Measurements from ENCODE around the gene WDR64. TPM values are rescaled to one million over a fixed set of nuclear protein-coding genes. Genes with fewer than 3 reads are reported as not detected.

Gene WDR64
- polyA plus RNA-seq, 3 donors, result 0.42 to 0.51 (median 0.44) TPM

DNA sequence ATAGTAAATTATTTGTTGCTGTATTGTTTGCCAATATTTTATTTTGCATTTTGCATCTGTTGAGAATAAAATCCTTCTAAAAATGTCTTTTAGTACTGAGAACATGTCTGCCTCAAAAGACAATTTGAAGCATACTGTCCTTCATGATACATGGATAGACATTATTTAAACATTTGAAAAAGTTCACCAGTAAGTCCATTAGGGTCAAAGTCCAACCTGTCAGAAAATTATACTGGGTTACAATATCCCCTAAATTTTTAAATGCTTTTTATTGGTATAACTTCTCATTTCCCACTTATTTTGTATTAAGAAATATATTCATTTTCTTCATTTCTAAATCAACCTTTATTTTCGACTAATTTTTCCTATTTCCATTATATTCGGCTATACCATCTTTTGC lies 21.2 kb upstream of the WDR64 start:
- no peak for DNase-seq (ENCODE audit: low read depth in 3 of 3, low spot score in 2 of 3)

- no peak for DNase-seq (ENCODE audit: low read depth in 3 of 3, low spot score in 2 of 3)
Measured at GRCh38 chr1:241631674-241632073, 20.4 kb upstream of the WDR64 start.

DNA sequence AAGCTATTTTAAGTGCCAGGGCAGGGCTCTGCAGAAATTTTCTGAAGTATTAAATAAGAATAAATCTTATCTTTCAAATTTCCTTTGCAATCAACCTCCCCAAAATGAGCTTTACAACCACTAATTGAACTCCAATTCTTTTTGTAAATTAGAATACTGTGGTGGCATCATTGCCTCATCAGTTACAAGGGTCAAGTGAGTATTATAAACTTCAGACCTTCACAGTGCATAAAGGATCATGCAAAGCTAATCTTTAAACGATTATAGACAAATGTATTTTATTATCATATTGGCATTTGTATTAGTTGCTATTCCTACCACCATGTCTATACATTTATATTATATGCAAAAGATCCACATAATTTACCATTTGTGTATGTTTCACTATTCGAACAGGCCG lies 19.1 kb upstream of the WDR64 start:
- DNase-seq (ENCODE audit: low read depth in 3 of 3, low spot score in 2 of 3), result no peak

- no peak for DNase-seq (ENCODE audit: low read depth in 3 of 3, low spot score in 2 of 3)
Measured at GRCh38 chr1:241635556-241636152, 16.4 kb upstream of the WDR64 start.

- no peak for DNase-seq (ENCODE audit: low read depth in 3 of 3, low spot score in 2 of 3)
Measured at GRCh38 chr1:241636291-241636690, 15.8 kb upstream of the WDR64 start.

DNA sequence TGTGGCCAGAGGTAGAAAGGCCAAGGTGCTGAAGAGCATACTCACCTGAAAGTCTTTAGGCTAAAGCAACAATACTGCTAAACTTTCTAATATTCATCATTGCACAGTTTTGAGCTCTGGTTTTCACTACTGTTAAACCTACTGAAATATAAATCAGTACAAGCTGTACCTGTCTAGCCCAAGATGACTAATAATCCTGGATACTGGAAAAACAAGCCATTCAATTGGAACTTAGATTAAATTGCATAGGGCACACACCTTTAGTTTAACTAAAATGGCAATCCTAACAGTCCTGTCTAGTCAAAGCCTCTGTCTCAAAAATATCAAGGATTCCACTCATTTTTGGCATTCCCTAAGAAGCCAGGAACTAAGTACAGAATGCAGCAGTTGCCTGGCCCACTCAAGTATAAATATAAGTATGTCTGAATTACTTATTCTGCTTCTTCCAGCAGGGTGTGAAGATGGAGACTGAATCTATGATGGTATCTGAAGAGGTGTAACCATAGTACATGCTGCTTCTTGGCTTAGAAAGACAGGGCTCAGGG lies 15.0 kb upstream of the WDR64 start:
- no peak for DNase-seq (ENCODE audit: low read depth in 3 of 3, low spot score in 2 of 3)

DNA sequence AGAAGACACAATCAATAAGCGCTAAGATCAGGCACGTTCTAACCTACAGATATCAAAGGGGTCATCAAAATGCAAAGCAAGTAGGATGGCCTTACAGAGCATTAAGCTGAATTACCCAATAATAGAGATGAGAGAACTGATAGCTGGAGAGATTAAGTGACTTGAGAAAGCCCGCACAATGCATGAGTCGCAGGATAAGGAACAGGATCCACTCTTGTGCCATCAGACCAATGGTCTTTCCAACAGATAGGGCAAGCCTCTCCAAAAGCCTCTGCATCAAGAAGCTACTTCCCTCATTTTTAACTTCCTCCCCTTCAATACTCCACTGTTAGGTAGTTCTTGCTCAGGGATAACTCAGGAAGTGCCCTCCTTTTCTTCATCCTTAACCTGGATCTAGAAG lies 14.5 kb upstream of the WDR64 start:
- DNase-seq (ENCODE audit: low read depth in 3 of 3, low spot score in 2 of 3), result no peak

GRCh38 chr1:241638099-241638682 lies 13.9 kb upstream of the WDR64 start:
- no peak for DNase-seq (ENCODE audit: low read depth in 3 of 3, low spot score in 2 of 3)

DNA sequence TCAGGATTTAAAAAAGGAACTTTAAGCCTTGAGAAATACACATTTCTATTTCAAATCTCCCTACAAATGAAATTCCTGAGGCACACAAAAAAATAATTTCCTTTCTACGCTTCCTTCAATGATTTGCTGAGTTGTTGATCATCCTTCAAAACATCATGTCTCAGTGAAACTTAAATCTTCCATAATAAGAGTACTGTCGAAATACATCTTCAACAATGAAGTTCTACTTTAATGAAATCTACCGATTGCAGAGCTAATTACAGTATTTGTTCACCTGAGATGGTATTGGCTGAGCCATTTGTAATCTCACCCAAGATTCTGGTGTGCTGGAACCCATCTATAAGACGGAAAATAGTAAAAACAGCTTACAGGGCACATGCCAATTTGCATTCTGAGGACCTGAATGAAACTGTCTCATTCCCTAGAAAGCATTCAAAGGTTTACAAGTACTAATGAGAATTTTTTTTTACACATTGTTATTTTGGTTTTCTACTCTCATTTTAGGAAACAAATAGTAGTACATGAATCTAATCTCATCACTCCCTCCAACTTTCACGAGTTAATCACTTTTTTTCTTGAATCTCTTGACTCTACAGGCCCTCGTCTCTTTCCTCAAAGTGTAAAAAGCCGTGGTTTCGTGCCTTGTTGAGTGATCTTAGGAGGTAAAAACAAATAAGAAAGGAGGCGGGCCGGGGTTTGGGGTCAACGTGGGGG lies 13.0 kb upstream of the WDR64 start:
- DNase-seq (ENCODE audit: low read depth in 3 of 3, low spot score in 2 of 3), result no peak

- DNase-seq (ENCODE audit: low read depth in 3 of 3, low spot score in 2 of 3), result peak in 1 of 3 donors; percentile 15
Measured at GRCh38 chr1:241639623-241640148, 12.4 kb upstream of the WDR64 start.

GRCh38 chr1:241640149-241640866 lies 11.8 kb upstream of the WDR64 start, which contains the start of the genes CHML and OPN3:
CHML (minus strand) TSS chr1:241640369; CDS start chr1:241635766, 4,603 bp downstream.
OPN3 (minus strand) TSS chr1:241640369; CDS start chr1:241640254, 115 bp downstream.
- peak; percentile 48 to 78 (median 74) for DNase-seq (ENCODE audit: low read depth in 3 of 3, low spot score in 2 of 3)

DNA sequence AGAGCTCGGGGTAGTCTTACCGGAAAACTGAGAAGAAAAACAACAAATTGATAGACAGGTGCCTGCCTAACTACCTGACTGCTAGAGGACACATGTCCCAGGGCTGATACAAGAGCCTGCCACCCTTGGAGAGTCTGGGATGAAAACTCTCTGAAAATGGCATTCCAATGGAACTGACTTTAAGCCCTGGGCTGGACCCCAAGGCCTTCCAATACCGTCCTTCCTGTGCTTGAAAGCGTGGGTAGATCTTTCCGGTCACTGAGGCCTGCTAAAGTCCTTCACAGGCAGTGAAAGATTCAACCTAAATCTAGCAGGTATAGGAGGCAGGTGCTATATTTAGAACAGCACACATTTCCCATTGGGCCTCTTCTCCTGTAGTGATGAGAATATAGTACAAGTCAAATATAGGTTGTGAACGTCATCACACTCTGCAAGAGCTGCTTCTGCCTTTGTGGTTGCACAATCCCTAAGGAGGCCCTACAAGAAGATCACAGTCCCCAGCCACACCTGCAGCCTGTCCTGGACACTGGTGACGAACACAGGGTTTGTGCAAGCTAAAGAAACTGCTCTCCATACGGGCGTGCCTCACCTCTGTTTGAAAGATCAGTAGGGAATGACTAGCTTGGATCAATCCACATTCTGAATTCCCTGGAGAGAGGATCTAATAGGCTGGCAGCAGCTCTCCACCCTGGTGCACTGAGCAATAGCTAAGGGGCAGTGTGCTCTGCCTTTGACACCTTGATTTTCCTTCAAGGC lies 11.0 kb upstream of the WDR64 start:
- no peak for DNase-seq (ENCODE audit: low read depth in 3 of 3, low spot score in 2 of 3)

DNA sequence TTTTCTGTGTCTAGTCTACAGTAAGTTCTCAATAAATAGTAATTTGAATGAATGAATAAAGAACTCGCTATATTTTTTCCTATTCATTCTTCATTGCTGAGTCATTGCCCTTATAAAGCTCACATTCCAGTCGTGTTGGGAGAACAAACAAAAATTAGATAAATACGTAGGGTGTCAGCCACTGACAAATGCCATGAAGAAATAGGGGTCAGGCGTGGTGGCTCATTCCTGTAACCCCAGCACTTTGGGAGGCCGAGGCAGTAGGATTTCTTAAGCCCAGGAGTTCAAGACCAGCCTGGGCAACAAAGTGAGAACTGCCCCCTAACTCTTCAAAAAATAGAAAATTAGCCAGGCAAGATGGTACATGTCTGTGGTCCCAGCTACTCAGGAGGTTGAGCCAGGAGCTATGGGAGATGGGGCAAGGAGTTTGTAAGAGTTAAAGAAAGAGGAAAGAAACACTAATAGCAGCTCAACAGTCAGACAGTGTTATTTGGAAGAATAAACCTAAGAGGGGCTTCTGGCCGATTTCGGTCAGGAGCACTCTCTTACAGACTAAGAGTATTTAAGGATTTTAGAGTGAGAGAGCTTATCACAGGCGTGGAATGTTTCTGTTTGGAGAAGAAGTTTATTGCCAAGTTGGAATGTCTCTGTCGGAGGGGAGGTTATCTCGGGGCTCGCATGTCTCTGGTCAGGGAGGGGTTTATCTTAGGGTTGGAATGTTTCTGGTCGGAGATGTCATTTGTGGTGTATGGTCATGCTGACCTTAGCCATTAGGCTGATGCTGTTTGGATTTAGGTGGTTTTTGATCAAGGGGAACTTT lies 10.1 kb upstream of the WDR64 start:
- no peak for DNase-seq (ENCODE audit: low read depth in 3 of 3, low spot score in 2 of 3)

DNA sequence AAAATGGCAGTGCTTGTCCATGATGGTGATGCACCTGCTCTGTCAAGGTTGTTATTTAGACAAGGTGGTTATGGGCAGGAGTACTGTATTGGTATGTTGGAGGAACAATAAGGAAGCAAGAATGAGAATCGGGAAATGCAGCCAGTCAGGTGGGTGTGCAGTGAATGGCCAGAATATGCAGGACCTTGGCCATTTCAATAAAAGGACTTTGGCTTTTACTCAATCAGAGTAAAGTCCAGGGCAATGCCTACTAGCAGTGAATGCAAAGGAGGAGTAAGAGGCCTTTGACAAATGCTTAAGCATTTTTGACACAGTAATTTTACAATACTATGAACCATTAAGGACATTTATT lies 9.5 kb upstream of the WDR64 start:
- DNase-seq (ENCODE audit: low read depth in 3 of 3, low spot score in 2 of 3), result no peak

DNA sequence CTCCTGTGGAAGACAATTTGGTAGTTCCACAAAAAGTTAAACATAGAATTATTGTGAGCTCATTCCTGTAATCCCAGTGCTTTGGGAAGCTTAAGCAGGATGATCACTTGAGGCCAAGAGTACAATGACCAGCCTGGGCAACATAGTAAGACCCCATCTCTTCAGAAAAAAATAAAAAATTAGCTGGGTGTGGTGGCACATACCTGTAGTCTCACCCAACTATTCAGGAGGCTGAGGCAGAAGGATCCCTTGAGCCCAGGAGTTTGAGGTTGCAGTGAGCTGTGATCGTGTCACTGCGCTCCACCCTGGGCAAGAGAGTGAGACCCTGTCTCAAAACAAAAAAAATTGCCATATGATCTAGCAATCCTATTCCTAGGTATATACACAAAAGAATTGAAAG lies 7.8 kb upstream of the WDR64 start:
- no peak for DNase-seq (ENCODE audit: low read depth in 3 of 3, low spot score in 2 of 3)

GRCh38 chr1:241645199-241645598 lies 6.9 kb upstream of the WDR64 start:
- DNase-seq (ENCODE audit: low read depth in 3 of 3, low spot score in 2 of 3), result no peak

DNA sequence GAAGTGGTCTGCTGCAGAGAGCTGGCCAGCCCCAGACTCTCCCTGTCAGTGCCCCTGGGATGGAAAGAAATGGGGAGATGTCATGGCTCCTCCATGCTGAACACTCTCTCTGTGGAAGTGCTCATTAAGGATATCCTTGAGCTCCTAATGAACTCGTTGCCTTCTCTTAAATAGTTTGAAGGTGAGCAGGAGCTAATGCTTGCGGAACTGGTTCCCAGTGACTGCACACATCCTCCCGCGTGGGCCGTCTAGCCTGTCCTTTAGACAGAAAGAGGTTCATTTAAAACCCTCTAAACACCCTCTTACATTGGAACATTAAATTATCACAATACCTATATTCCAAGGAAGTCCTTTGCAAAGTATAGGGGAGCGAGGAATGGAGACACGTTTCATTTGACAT lies 5.9 kb upstream of the WDR64 start:
- no peak for DNase-seq (ENCODE audit: low read depth in 3 of 3, low spot score in 2 of 3)

DNA sequence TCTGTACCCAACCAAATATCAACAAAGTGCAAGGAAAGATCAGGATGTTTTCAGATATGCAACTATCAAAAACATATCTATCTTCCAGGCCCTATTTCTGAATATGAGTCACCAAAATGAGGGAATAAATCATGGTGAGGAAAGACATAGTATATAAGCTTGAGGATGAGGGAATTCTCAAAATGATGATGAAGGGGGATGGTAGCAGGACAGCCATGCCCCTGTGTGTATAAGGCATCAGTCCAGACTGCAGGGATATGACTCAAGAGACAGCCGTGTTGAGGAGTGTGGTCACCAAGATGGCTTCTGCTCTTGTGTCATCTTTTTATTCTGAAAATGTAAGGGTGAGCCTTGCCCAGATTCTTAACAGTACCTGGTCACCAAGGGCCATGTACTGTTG lies 4.4 kb upstream of the WDR64 start:
- no peak for DNase-seq (ENCODE audit: low read depth in 3 of 3, low spot score in 2 of 3)

- no peak for DNase-seq (ENCODE audit: low read depth in 3 of 3, low spot score in 2 of 3)
Measured at GRCh38 chr1:241648159-241648558, 3.9 kb upstream of the WDR64 start.
